SK-N-MC (cell line): ENCODE data around the gene IL31.

ENCODE experiments used
- EZH2 ChIP-seq: fragments of 200-600 bp; sonication (generic); IDR thresholded peaks from one replicate; pipeline ENCODE4 v1.6.1; 2017; ENCODE audit warnings: antibody characterized with exemption
- FOXP2 ChIP-seq: optimal IDR thresholded peaks from 2 replicates; pipeline ENCODE3; 2011; ENCODE audit warnings: mild to moderate bottlenecking, moderate library complexity; ENCODE audit not compliant: insufficient read depth; ENCODE audit errors: extremely low read length, control extremely low read depth
- POLR2AphosphoS5 ChIP-seq: IDR thresholded peaks from 2 replicates; pipeline ENCODE4 v1.6.1; 2012; ENCODE audit warnings: mild to moderate bottlenecking, low read depth, low read length, borderline replicate concordance

DNA sequence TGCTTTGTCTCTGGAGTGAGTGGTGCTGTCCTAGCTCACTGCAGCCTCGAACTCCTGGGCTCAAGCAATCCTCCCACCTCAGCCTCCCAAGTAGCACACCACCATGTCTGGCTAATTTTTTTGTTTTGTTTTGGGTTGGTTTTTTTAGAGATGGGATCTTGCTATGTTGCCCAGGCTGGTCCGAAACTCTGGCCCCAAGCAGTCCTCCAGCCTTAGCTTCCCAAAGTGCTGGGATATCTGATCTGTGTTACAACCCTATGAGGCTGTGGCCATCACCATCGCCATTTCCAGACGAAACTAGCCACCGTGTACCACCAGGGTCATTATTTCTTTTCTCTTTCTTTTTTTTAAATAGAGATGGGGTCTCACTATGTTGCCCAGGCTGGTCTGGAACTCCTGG, 2.6 kb downstream of the IL31 start:
- no peak for TF ChIP-seq POLR2AphosphoS5
- no peak for TF ChIP-seq EZH2
- no peak for TF ChIP-seq FOXP2
